PC-9 (cell line): ENCODE measurements around the gene IFT122. TPM values are rescaled to one million over a fixed set of nuclear protein-coding genes. Genes with fewer than 3 reads are reported as not detected.

Source experiments
- BruUV-seq: library from RNA; stranded (reverse); fragments of 400-500 nt; replicated peaks from 2 replicates; lab custom pipeline; 2021; lab: Mats Ljungman, UMichigan
- CTCF ChIA-PET: fragments of 300-600 bp; sonication (Branson Sonifier 250); formaldehyde crosslinking; loops from one replicate; lab custom pipeline; 2022; ENCODE audit warnings: antibody characterized with exemption; lab: Charles Lee
- POLR2A ChIA-PET: fragments of 300-600 bp; sonication (Branson Sonifier 250); formaldehyde crosslinking; loops from one replicate; lab custom pipeline; 2022; ENCODE audit warnings: antibody characterized with exemption; ENCODE audit not compliant: unreplicated experiment; lab: Charles Lee
- DNase-seq, 2 experiments: peaks; one replicate each; pipeline versions ENCODE4 v3.0.0 to v3.0.0-alpha.2; 2015 to 2022; ENCODE audit warnings: mixed read lengths in 1 of 2
- H2AFZ ChIP-seq: fragments of 200-600 bp; sonication (generic); 2 replicates; pipeline ENCODE4 v1.8.1; 2017; ENCODE audit warnings: antibody characterized with exemption
- H3F3A ChIP-seq: fragments of 200-600 bp; sonication (generic); 2 replicates; pipeline ENCODE4 v1.8.1; 2017; ENCODE audit warnings: antibody characterized with exemption, mild to moderate bottlenecking, low read depth; ENCODE audit not compliant: insufficient read depth
- H3K27ac ChIP-seq: fragments of 200-600 bp; sonication (generic); 2 replicates; pipeline ENCODE4 v1.6.1; 2016; ENCODE audit warnings: mixed run types
- H3K27me3 ChIP-seq: fragments of 200-600 bp; sonication (generic); 2 replicates; pipeline ENCODE4 v1.6.1; 2016; ENCODE audit warnings: low read depth, mixed run types; ENCODE audit not compliant: insufficient read depth
- H3K36me3 ChIP-seq: fragments of 200-600 bp; sonication (generic); 2 replicates; pipeline ENCODE4 v1.6.1; 2016; ENCODE audit warnings: low read depth, mixed run types
- H3K4me1 ChIP-seq: fragments of 200-600 bp; sonication (generic); replicated peaks from 2 replicates; pipeline ENCODE4 v1.6.1; 2016; ENCODE audit warnings: mixed run types; ENCODE audit not compliant: insufficient read depth
- H3K4me2 ChIP-seq: fragments of 200-600 bp; sonication (generic); 2 replicates; pipeline ENCODE4 v1.6.1; 2017; ENCODE audit warnings: mixed run types
- H3K4me3 ChIP-seq: fragments of 200-600 bp; sonication (generic); 2 replicates; pipeline ENCODE4 v1.6.1; 2016; ENCODE audit warnings: mixed run types
- H3K79me2 ChIP-seq: fragments of 200-600 bp; sonication (generic); 2 replicates; pipeline ENCODE4 v1.6.1; 2017; ENCODE audit warnings: low read depth, mixed run types
- H3K9me2 ChIP-seq: fragments of 200-600 bp; sonication (generic); 2 replicates; pipeline ENCODE4 v1.8.1; 2017; ENCODE audit warnings: mild to moderate bottlenecking; ENCODE audit not compliant: insufficient read depth
- H3K9me3 ChIP-seq: fragments of 200-600 bp; sonication (generic); 2 replicates; pipeline ENCODE4 v1.8.1; 2016; ENCODE audit warnings: low read depth; ENCODE audit not compliant: insufficient read depth
- H4K20me1 ChIP-seq: fragments of 200-600 bp; sonication (generic); 2 replicates; pipeline ENCODE4 v1.8.1; 2017; ENCODE audit not compliant: insufficient read depth
- EZH2 ChIP-seq: fragments of 200-600 bp; sonication (generic); IDR thresholded peaks from 2 replicates; pipeline ENCODE4 v1.8.0; 2017; ENCODE audit warnings: antibody characterized with exemption, low read depth
- intact Hi-C: fragments of 100-400 bp; cut with micrococcal nuclease; formaldehyde crosslinking; loops from one replicate; pipeline ENCODE4 v1.10.0; 2022; ENCODE audit not compliant: unreplicated experiment
- total RNA-seq: library from RNA; stranded (reverse); gene quantifications from 2 replicates; pipeline ENCODE4 v1.2.3, GENCODE V29; 2021
- TF ChIP-seq, protein P1 (sequence below): fragments of 200-600 bp; sonication (generic); conservative IDR thresholded peaks from 2 replicates; pipeline ENCODE4 v1.6.1; 2017; ENCODE audit warnings: mixed run types, antibody characterized with exemption, mild to moderate bottlenecking, moderate library complexity

IFT122 gene
- total RNA-seq, 1 experiment from 2014 or later: 55.6 TPM

DNA sequence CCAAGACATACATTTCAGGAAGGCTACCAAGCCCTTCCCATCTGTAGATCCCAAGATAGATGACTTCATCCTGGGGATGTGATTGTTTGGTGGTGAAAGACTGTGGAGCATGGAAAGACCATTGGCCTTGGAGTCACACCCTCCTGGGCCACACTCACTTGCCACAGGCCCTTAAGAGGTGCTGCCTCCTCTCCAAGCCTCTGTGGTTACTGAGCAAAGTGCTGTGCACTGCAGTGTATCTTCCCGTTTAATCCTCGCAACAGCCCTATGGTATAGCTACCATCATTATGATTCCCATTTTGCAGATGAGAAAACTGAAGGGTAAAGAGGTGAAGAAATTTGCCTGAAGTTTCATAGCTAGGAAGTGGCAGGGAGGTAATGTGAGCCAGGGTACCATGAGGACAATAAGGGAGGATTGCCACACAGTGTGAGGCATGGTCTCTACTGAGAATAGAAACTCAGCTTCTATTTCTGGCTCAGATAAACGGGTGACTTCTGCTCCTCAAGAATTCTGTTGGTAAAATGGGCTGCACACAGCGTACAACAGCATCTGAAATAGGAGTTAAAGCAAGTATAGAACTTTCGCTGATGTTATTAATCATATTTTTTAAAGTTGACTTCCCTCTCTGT, 64.6 kb downstream of the IFT122 start:
- CTCF ChIA-PET: interaction anchor here (0.6 kb wide), 1 partner anchor 119 kb away, joined by 9 read pairs; no protein-coding TSS in a partner anchor

DNA sequence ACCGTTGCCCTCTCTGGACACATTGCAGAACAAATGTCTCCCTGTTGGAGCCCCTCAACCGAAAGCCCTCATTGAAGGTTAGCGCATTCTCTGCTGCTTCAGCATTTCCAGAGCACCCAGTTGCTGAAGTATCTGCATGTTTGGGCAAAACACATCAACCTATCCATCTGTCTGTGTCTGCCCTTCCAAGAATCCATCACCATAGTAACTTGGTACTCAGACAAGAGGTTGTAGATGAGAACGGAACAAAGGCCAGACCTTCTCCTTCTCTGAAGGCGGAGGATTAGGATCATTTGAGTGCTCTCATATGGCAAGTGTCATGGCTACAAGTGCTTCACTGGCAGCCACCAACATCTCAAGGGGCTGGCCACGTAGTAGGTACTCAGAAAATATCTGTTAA, 65.3 kb downstream of the IFT122 start:
- Histone ChIP-seq H3K4me3 (no peak overlapping the region), H3K27me3 (no peaks in the 10 kb centered on the region), H3K36me3 (no peaks in the 10 kb centered on the region), H3K9me2 (no peaks in the 10 kb centered on the region), H3K9me3 (no peaks in the 10 kb centered on the region), H3F3A (no peaks in the 10 kb centered on the region), H3K4me1 (no peaks in the 10 kb centered on the region), H4K20me1 (no peaks in the 10 kb centered on the region), H2AFZ (no peak overlapping the region), H3K27ac (no peak overlapping the region), H3K79me2 (no peaks in the 10 kb centered on the region), H3K4me2 (no peak overlapping the region)
- ChIA-PET CTCF (no interaction called here), POLR2A (no interaction called here)
- TF ChIP-seq, protein P1, sequence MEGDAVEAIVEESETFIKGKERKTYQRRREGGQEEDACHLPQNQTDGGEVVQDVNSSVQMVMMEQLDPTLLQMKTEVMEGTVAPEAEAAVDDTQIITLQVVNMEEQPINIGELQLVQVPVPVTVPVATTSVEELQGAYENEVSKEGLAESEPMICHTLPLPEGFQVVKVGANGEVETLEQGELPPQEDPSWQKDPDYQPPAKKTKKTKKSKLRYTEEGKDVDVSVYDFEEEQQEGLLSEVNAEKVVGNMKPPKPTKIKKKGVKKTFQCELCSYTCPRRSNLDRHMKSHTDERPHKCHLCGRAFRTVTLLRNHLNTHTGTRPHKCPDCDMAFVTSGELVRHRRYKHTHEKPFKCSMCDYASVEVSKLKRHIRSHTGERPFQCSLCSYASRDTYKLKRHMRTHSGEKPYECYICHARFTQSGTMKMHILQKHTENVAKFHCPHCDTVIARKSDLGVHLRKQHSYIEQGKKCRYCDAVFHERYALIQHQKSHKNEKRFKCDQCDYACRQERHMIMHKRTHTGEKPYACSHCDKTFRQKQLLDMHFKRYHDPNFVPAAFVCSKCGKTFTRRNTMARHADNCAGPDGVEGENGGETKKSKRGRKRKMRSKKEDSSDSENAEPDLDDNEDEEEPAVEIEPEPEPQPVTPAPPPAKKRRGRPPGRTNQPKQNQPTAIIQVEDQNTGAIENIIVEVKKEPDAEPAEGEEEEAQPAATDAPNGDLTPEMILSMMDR: no peak
- no peak for TF ChIP-seq EZH2
- intact Hi-C loops: no loop called here
- DNase-seq: no peak
- no TSS peak for BruUV-seq

More for the DNA sequence above, 64.6 kb downstream of the IFT122 start:
- Histone ChIP-seq H3K9me2 (no peaks in the 10 kb centered on the region), H4K20me1 (no peaks in the 10 kb centered on the region), H3K4me3 (no peak overlapping the region), H3K27me3 (no peaks in the 10 kb centered on the region), H2AFZ (no peak overlapping the region), H3F3A (no peaks in the 10 kb centered on the region), H3K36me3 (no peaks in the 10 kb centered on the region), H3K4me2 (no peak overlapping the region), H3K79me2 (no peaks in the 10 kb centered on the region), H3K4me1 (peaks cover under 1% of the 10 kb centered on the region; the same call in 1 of the 2 replicates), H3K9me3 (no peaks in the 10 kb centered on the region), H3K27ac (no peak overlapping the region)
- intact Hi-C loops: no loop called here
- POLR2A ChIA-PET: no interaction called here
- DNase-seq: no peak
- TF ChIP-seq, protein P1: no peak
- TF ChIP-seq EZH2: no peak
- no TSS peak for BruUV-seq

GRCh38 chr3:129506231-129506742, 66.3 kb downstream of the IFT122 start:
- no peaks in the 10 kb centered on the region for H4K20me1 ChIP-seq
- no peaks in the 10 kb centered on the region for H3K36me3 ChIP-seq
- no peak overlapping the region for H3K4me3 ChIP-seq
- CTCF ChIA-PET: no interaction called here
- no peak overlapping the region for H3K27ac ChIP-seq
- no peak overlapping the region for H3K4me2 ChIP-seq
- POLR2A ChIA-PET: no interaction called here
- intact Hi-C loops: no loop called here
- no peaks in the 10 kb centered on the region for H3K79me2 ChIP-seq
- H3K9me2 ChIP-seq: no peaks in the 10 kb centered on the region
- TF ChIP-seq, protein P1: no peak
- no peak for TF ChIP-seq EZH2
- no peak for DNase-seq
- no peaks in the 10 kb centered on the region for H3F3A ChIP-seq
- no peak overlapping the region for H2AFZ ChIP-seq
- H3K4me1 ChIP-seq: no peaks in the 10 kb centered on the region
- no peaks in the 10 kb centered on the region for H3K9me3 ChIP-seq
- BruUV-seq: no TSS peak
- no peaks in the 10 kb centered on the region for H3K27me3 ChIP-seq
